Effector memory CD4-positive, alpha-beta T cell (primary cell): Measurements from ENCODE around the gene ANP32B.
"Not testable (repeated sequence)": the region's sequence is repeated elsewhere in the genome, so short reads cannot be mapped to it uniquely, and the experiment has no call there.

Source experiments
- DNase-seq, 3 donors: peaks; one replicate each; pipeline ENCODE4 v3.0.0-alpha.2; 2020
- H3K27ac ChIP-seq: 2 replicates; pipeline ENCODE4 v1.7.0; 2013; ENCODE audit warnings: mild to moderate bottlenecking, low read length, moderate library complexity; ENCODE audit not compliant: insufficient read depth, poor library complexity, severe bottlenecking
- H3K27me3 ChIP-seq: replicated peaks from 2 replicates; pipeline ENCODE4 v1.7.0; 2013; ENCODE audit warnings: mild to moderate bottlenecking, low read length; ENCODE audit not compliant: insufficient read depth, control insufficient read depth, poor library complexity, severe bottlenecking
- H3K36me3 ChIP-seq: 2 replicates; pipeline ENCODE4 v1.7.0; 2013; ENCODE audit warnings: mild to moderate bottlenecking, low read length, moderate library complexity; ENCODE audit not compliant: control insufficient read depth, insufficient read depth
- H3K4me1 ChIP-seq: 2 replicates; pipeline ENCODE4 v1.7.0; 2013; ENCODE audit warnings: low read length, mild to moderate bottlenecking; ENCODE audit not compliant: control insufficient read depth, insufficient read depth, poor library complexity, severe bottlenecking
- H3K4me3 ChIP-seq: 2 replicates; pipeline ENCODE4 v1.7.0; 2013; ENCODE audit warnings: low read length, low read depth, mild to moderate bottlenecking; ENCODE audit not compliant: insufficient read depth, poor library complexity, severe bottlenecking
- H3K9me3 ChIP-seq: 2 replicates; pipeline ENCODE4 v1.7.0; 2013; ENCODE audit warnings: mild to moderate bottlenecking, low read length, moderate library complexity; ENCODE audit not compliant: control insufficient read depth

The ANP32B gene

DNA sequence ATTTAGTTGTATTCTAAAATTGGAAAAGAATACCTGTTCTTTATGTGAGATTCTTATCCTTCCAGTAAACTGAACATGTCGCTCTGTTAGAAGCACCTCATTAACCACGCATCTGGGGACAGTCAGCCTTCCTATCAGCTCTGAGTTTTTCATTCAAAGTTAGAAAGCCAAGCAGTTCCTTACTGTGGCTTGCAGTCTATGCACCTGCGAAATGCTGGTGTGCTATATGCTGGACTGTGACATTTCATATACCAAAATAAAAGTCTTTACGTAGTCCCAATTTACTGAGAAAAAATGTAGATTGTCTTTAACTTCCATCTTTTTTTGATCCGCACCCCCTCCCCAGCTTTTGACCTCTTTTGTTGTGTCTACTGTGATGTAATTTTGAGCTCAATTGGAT is 4.3 kb downstream of the ANP32B start:
- no peak for DNase-seq
- H3K9me3 ChIP-seq, result no peaks in the 10 kb centered on the region
- peaks cover 32% of the 10 kb centered on the region for H3K4me1 ChIP-seq
- H3K27ac ChIP-seq, result no peak overlapping the region
- H3K27me3 ChIP-seq, result no peaks in the 10 kb centered on the region
- no peaks in the 10 kb centered on the region for H3K36me3 ChIP-seq
- H3K4me3 ChIP-seq, result no peak overlapping the region

DNA sequence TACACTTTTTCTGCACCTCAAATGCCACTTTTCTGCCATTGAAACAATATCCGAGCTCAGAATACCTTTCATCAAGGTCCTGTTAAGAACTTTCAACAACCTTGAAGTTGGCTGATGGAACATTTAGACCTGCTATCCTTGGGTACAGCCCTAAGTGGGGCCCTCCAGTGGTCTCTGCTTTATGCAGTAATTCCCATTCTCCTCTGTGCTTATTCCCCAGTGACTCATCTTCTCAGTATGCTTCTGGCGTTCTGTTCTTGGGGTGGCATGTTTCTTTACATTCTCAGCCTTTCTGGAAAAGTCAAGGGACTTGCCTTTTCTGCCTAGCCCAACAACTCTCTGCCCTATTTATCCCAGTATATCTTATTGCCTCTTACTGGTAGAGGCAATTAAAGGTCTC is 7.1 kb downstream of the ANP32B start:
- Histone ChIP-seq H3K36me3 (peaks cover 2% of the 10 kb centered on the region), H3K27me3 (no peaks in the 10 kb centered on the region), H3K9me3 (no peaks in the 10 kb centered on the region), H3K4me3 (no peak overlapping the region), H3K4me1 (peaks cover 37% of the 10 kb centered on the region), H3K27ac (no peak overlapping the region)
- no peak for DNase-seq

DNA sequence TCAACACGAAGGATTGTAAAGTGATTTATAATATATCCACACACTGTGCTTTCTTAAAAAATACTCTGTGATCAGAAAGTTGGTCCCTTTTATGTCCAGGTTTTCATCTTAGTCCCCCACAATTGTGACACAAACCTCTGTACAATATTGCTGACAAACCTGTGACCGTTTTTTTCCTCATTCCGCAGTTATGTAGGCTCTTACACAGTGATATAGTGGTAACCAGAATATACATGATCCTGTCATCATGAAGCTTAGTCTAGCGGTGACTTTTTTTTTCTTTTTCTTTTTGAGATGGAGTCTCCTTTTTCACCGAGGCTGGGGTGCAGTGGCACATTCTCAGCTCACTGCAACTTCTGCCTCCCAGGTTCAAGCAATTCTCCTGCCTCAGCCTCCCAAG is 8.7 kb downstream of the ANP32B start:
- H3K27me3 ChIP-seq, result no peaks in the 10 kb centered on the region
- peaks cover 22% of the 10 kb centered on the region for H3K4me1 ChIP-seq
- H3K9me3 ChIP-seq, result no peaks in the 10 kb centered on the region
- H3K36me3 ChIP-seq, result peaks cover 6% of the 10 kb centered on the region
- H3K4me3 ChIP-seq, result no peak overlapping the region
- no peak overlapping the region for H3K27ac ChIP-seq
- DNase-seq, result no peak

DNA sequence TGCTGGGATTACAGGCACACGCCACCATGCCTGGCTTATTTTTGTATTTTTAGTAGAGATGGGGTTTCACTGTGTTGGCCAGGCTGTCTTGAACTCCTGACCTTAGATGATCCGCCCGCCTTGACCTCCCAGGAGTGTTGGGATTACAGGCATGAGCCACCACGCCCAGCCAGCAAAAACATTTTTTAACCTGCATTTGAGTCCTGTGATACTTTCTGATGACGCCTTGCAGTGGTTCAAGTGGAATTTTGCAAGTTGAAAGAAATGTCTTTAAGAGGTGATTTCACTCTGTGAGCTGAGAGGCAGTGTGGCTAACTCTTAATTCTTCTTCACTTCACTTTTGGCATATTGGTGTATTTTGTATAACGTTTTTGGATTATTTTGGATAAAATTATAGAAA is 9.1 kb downstream of the ANP32B start:
- Histone ChIP-seq H3K27ac (no peak overlapping the region), H3K9me3 (no peaks in the 10 kb centered on the region), H3K4me3 (no peak overlapping the region), H3K36me3 (peaks cover 6% of the 10 kb centered on the region), H3K27me3 (no peaks in the 10 kb centered on the region), H3K4me1 (peaks cover 18% of the 10 kb centered on the region)
- DNase-seq, result no peak

DNA sequence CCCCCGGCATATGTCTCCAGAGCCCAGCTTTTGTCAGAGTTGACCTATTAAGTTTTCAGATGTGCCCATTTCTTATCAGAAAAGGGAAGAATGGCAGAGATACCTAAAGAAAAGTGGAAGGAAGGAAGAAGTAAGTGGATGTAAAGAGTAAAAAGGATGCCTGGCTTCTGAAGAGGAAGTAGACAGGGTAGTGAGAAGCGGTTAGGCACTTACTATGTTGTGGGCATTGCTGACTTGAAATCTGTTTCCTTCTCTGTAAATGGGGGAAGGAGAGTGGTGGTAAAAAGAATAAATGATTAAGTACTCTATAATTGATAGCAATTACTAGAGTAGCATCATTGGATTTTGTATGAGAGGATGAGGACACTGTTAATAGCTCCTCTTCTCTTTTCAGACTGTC is 9.9 kb downstream of the ANP32B start:
- no peaks in the 10 kb centered on the region for H3K9me3 ChIP-seq
- H3K4me3 ChIP-seq, result no peak overlapping the region
- H3K4me1 ChIP-seq, result peaks cover 15% of the 10 kb centered on the region
- H3K27me3 ChIP-seq, result no peaks in the 10 kb centered on the region
- peaks cover 9% of the 10 kb centered on the region for H3K36me3 ChIP-seq
- DNase-seq, result no peak
- no peak overlapping the region for H3K27ac ChIP-seq

DNA sequence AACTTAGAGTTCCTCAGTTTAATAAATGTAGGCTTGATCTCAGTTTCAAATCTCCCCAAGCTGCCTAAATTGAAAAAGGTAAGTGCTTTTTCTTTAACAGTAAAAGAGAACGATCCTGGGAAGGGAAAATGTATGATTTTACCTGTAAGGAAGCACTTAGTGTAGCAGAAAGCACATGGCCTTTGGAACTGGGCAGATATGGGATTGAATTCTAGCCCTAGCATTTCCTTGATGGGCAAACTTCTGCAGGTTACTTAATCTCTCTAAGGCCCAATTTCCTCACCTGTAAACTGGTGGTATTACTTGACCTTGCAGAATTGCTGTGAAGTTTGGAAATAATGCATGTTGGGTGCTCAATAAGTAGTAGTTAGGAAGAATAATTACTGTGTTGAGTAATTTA is 11.6 kb downstream of the ANP32B start:
- Histone ChIP-seq H3K27me3 (no peaks in the 10 kb centered on the region), H3K27ac (no peak overlapping the region), H3K4me1 (peaks cover 14% of the 10 kb centered on the region), H3K36me3 (peaks cover 17% of the 10 kb centered on the region), H3K9me3 (no peaks in the 10 kb centered on the region), H3K4me3 (no peak overlapping the region)
- no peak for DNase-seq

DNA sequence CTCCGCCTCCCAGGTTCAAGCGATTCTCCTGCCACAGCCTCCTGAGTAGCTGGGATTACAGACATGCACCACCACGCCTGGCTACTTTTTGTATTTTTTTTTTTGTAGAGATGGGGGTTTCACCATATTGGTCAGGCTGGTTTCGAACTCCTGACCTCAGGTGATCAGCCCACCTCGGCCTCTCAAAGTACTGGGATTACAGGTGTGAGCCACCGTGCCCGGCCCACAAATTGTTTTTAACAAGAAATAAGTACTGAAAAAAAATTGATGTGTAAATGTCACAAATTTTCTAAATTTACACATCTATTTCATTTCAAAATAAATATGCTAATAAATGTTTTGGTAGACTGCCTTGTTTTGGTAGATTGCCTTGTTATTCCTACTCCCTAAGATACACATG is 13.5 kb downstream of the ANP32B start:
- H3K4me1 ChIP-seq, result peaks cover 12% of the 10 kb centered on the region
- H3K27me3 ChIP-seq, H3K9me3 ChIP-seq, DNase-seq, H3K27ac ChIP-seq, H3K4me3 ChIP-seq: not testable (repeated sequence)
- H3K36me3 ChIP-seq, result peaks cover 19% of the 10 kb centered on the region

DNA sequence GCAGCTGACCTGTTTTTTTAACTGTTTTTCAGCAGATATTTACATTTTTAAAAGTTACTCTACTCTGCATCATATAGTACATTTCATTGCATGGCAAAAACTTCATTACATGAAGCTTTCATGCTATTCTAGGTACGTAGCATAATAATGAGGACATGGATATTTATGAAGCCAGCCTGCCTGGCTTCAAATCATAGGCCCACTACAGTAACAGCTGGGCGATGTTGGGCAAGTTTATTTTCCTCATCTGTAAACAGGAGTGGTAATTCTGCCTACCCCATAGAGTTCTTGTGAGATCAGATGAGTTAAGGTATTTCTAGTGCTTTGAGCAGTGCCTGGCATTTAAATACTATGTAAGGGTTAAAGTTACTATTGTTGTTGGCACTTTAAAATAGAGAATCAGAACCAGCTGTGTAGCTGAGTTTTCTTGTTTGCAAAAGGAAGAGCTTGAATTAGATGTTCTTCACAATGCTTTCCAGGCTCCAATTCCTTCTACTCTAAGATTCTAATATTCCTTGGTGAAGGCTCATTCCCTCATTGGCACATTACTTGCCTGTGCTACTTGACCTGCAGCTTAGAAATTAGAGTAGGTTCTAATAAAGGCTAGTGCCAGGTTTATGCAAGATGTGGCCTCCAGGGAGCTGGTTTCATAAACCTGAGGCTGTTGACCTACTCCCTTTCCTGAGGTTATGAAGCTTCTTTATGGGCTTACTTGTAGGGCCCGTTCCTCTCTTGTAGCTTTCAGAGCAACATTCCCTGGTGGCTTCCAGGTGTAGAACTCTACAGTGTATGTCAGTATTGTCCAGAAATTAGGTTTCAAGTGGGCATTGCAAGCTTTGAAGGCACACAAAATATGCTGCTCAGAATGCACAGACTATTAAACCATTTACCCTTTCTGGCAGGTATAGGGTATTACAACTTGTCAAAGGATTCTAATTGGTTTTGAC is 14.5 kb downstream of the ANP32B start:
- H3K27ac ChIP-seq, result no peak overlapping the region
- H3K4me3 ChIP-seq, result no peak overlapping the region
- peaks cover 28% of the 10 kb centered on the region for H3K36me3 ChIP-seq
- no peaks in the 10 kb centered on the region for H3K27me3 ChIP-seq
- no peak for DNase-seq
- H3K9me3 ChIP-seq, result no peaks in the 10 kb centered on the region
- peaks cover 11% of the 10 kb centered on the region for H3K4me1 ChIP-seq

DNA sequence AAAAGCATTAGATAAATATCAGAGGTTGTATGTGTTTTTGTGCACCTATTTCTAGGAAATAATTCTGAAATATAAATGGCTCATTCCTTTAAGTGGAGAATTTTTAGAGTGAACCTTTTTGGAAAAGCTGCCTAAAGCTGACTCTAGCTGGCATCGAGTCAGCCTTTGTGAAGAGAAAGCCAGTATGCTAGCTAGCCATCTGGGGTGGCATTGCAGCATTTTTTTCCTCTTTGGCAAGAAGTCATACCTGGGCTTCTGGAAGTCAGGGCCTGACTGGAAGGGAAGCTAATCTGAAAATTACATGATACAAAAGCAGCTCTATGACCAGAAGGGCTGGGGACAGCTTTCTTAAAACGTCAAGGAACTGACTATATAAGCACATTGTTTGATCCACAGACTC is 19.7 kb downstream of the ANP32B start:
- Histone ChIP-seq H3K9me3 (no peaks in the 10 kb centered on the region), H3K36me3 (peaks cover 65% of the 10 kb centered on the region), H3K27ac (no peak overlapping the region), H3K4me3 (no peak overlapping the region), H3K4me1 (no peaks in the 10 kb centered on the region), H3K27me3 (no peaks in the 10 kb centered on the region)
- DNase-seq, result no peak

DNA sequence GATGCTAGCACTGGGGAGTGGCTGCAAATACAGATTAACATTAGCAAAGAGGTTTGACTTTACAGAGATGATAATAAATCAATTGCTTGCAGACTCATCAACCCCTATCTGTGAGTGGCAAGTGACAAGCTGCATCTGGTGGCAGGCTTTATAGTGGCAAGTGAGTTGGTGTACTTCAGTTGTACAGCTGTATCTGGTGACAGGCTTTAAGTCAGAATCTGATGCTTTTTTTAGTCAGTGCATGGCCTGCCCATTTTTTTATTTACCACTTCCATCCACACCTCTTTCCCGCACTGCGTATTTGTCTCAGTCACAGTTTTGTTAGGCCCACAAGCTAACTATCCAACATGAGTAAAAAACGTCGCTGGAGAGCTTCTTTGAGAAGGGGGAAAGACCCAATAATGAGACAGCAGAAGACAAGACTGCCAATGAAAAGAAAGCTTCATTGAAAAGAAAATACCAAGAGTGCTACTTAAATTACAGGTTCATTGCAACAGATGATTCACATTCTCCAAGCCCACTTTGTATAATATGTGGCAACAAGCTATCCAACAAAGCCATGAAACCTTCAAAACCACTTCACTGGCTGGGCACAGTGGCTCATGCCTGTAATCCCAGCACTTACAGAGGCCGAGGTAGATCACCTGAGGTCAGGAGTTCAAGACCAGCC is 23.1 kb downstream of the ANP32B start:
- no peak overlapping the region for H3K27ac ChIP-seq

More for the DNA sequence above, 23.1 kb downstream of the ANP32B start:
- Histone ChIP-seq H3K4me3 (no peak overlapping the region), H3K9me3 (no peaks in the 10 kb centered on the region), H3K4me1 (no peaks in the 10 kb centered on the region), H3K36me3 (peaks cover 79% of the 10 kb centered on the region), H3K27me3 (no peaks in the 10 kb centered on the region)
- no peak for DNase-seq
